GM12801 (cell line): ENCODE measurements around the gene RBM45.

Experiments used
- TF ChIP-seq, protein P1 (sequence below): IDR thresholded peaks from one replicate; pipeline ENCODE4 v1.5.1; 2011; ENCODE audit warnings: control low read depth; ENCODE audit not compliant: insufficient read length; ENCODE audit errors: extremely low read depth

Gene RBM45, protein sequence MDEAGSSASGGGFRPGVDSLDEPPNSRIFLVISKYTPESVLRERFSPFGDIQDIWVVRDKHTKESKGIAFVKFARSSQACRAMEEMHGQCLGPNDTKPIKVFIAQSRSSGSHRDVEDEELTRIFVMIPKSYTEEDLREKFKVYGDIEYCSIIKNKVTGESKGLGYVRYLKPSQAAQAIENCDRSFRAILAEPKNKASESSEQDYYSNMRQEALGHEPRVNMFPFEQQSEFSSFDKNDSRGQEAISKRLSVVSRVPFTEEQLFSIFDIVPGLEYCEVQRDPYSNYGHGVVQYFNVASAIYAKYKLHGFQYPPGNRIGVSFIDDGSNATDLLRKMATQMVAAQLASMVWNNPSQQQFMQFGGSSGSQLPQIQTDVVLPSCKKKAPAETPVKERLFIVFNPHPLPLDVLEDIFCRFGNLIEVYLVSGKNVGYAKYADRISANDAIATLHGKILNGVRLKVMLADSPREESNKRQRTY

DNA sequence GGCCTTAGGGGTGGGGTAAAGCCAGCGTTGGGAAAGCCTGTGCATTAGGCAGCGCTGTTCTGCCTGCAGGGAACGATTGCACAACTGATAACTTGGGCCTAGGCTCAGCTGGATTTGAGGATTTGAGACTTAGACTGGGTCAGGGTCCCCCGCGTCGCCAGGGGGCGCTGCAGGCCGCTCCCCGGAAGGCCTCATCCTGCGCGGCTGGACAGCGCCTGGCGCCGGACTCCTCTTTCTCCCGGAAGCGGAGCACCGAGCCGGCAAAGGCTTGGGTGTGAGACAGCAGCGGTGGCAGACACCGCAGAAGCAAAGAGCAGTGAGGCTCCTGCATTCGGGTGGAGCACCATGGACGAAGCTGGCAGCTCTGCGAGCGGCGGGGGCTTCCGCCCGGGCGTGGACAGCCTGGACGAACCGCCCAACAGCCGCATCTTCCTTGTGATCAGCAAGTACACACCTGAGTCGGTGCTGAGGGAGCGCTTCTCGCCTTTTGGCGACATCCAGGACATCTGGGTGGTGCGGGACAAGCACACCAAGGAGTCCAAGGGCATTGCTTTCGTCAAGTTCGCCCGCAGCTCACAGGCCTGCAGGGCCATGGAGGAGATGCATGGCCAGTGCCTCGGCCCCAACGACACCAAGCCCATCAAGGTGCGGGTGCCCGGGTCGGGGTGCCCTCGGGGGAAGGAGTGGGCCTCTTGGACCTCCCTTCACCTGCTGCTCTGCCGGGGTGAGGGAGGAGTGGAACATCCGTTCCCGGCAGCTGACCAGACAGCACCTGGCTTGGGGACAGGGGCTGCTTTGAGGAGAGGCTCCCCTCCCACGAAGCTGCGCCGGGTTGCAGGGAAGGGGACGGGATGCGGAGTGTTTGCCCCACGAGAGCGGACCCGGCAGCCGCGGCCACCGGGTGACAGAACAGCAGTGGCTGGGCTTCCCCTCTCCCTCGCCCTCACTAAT lies at the start of gene RBM45:
Gene RBM45, plus strand, starts transcription at position 236 of the 951 bp plus-strand sequence. Its CDS starts 110 bp downstream, at position 346.
- TF ChIP-seq, protein P1, sequence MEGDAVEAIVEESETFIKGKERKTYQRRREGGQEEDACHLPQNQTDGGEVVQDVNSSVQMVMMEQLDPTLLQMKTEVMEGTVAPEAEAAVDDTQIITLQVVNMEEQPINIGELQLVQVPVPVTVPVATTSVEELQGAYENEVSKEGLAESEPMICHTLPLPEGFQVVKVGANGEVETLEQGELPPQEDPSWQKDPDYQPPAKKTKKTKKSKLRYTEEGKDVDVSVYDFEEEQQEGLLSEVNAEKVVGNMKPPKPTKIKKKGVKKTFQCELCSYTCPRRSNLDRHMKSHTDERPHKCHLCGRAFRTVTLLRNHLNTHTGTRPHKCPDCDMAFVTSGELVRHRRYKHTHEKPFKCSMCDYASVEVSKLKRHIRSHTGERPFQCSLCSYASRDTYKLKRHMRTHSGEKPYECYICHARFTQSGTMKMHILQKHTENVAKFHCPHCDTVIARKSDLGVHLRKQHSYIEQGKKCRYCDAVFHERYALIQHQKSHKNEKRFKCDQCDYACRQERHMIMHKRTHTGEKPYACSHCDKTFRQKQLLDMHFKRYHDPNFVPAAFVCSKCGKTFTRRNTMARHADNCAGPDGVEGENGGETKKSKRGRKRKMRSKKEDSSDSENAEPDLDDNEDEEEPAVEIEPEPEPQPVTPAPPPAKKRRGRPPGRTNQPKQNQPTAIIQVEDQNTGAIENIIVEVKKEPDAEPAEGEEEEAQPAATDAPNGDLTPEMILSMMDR, result peak; percentile 66

DNA sequence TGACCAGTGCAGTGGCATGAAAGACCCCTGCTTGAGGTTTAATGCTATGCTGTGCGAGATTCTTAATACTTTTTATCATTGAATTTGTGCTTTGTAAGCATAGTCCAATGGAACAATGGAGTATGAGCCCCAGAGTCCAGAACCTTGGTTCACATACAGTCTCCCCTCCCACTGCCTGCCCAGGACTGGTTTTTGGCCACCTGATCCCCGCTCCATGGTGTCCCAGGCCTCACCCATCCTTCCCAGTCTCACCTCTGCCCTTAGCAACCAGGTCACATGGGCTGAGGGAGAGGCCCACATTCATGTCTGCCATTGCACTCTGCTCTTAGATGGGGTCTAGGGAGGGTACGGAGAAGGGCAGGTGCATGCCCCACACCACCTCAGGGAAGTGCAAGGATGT lies 45.9 kb upstream of the RBM45 start:
- TF ChIP-seq, protein P1, result no peak

DNA sequence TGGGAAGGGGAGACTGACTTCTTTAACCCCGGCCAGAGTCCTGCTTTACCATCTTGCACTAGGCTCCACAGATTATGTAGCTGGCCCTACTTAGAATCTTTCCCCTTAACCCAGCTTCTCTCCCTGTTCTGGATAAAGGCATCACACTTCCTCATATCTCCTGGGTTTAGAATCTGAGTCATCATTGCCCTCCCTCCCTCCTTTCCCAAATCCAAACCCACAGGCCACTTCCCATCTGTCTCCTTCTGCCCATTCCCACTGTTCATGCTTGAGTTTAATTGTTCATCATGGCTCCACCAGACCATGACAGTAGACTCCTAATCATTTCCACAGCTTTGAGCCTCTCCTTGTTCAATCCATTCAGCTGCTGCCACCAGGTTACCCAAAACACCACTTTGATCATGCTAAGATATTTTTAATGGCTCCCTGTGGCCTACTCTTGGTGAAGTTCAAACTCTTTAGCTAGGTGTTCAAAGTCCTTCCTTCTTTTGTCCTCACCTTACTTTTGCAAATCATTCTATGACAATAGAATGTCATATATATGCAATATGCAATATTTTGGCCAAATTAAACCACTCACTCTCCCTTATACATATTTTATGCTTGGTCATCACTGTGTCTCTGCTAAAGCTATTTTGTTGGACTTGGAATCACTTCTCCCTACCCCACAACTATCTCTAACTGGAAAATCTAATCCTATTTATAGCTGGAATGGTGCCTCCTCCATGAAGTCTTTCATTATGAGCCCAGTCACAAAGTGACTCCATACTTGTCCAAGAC lies 45.2 kb upstream of the RBM45 start:
- TF ChIP-seq, protein P1, result no peak

DNA sequence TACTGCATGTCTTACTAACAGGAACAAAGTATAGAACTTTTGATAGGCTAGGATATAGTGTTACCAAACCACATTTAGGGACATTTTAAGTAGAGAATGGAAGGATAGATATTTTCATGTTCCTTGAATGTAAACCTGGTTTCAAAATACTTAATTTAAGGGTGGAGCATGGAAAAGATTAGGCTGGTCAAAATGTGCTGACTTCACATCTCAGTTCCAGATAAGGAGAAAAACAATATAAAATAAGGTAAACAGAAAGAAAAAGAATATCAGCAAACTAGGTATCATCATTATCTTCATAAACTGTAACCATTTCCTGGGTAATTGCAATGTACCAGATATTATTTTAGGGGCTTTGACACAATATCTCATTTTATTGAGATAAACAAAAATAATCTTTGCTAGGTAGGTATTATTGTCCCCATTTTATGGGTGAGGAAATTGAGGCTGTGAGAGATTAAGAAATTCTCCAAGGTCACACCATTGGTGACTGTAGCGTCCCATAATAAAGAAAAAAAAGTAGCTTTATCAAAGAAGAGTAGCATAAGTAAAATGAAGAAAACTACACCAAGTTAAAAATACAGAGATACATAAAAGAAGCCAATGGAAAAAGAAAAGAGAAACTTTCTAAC lies 43.3 kb upstream of the RBM45 start:
- TF ChIP-seq, protein P1, result no peak

DNA sequence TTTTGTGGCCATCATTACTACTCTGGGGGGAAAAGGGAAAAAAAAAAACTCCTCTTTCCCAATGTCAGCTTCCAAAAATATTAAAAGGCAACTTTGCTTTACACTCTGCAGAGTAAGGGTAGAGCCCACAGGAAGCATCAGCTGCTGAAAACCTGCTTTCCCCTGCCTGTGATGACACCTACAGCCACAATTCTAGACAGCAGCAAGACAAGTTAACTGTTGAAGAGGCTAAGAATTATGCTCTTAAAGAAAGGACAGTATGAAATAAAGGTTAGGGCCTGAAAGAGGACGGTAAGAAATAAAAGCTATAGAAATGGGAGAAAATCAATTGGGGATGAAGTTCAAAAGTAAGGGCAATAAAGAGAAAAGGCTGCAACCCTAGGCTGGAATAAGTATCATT lies 42.7 kb upstream of the RBM45 start:
- TF ChIP-seq, protein P1, result no peak

DNA sequence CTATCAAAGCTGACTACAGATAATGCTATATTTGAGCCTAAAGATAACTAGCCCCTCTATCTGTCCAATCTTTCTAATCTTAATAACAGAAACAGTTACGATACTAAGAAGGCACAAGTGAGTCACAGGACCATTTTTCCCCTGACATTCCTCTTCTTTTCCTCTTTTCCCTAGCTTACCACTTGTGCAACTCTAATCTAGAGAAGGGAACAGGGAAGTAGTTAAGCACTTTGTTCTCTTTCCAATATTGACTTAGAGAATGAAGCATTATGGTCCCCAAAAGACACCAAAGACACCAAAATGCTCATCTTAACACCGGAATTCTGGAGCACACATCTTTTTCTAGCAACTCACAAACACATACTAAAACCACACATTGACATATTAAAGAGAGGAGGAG lies 41.4 kb upstream of the RBM45 start:
- TF ChIP-seq, protein P1, result no peak

DNA sequence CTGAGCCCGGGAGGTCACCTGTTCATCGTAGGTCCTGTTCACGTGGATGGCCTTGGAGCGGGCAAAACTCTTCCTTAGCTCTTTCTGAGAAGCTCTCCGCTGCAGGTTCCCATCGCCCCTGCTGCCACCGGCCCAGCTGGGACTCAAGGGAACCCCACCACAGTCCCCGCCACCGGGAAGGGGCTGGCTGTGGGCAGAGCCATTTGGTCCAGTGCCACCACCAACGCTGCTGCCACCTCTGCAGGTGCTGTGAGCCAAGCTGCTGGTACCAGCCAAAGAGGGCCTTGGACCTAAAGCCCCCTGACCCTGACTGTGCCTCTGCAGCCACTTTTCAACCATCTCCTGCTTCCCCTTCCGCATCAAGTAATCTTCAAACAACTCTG lies 40.2 kb upstream of the RBM45 start:
- TF ChIP-seq, protein P1, result no peak
